Breast epithelium (tissue), 3 donors: ENCODE data around the gene OR2T35.

Experiments used
- CTCF ChIP-seq, 3 donors: fragments of 450-650 bp; IDR thresholded peaks; one replicate each; pipeline ENCODE4 v1.5.1; 2016 to 2017; ENCODE audit warnings: antibody characterized with exemption in 3 of 3, mild to moderate bottlenecking in 3 of 3, moderate library complexity in 3 of 3
- POLR2A ChIP-seq: fragments of 450-650 bp; IDR thresholded peaks from one replicate; pipeline ENCODE4 v1.6.1; 2016; ENCODE audit warnings: antibody characterized with exemption, mild to moderate bottlenecking, moderate library complexity
- POLR2AphosphoS5 ChIP-seq, 3 donors: sonication (generic); formaldehyde crosslinking; IDR thresholded peaks; one replicate each; pipeline ENCODE4 v1.6.1; 2017; ENCODE audit warnings: antibody characterized with exemption in 3 of 3

- TF ChIP-seq CTCF (IDR thresholded peaks at IDR 0.05) (no peak), POLR2A (no peak), POLR2AphosphoS5 (IDR thresholded peaks at IDR 0.05) (no peak)
These were observed 27.0 kb downstream of the OR2T35 start for GRCh38 chr1:248618119-248618518.
